NCI-H1048 (cell line): ENCODE results near the gene INF2.

Experiments used
- DNase-seq: peaks from one replicate; lab custom pipeline; 2025; lab: John Stamatoyannopoulos, UW

Gene INF2

DNA sequence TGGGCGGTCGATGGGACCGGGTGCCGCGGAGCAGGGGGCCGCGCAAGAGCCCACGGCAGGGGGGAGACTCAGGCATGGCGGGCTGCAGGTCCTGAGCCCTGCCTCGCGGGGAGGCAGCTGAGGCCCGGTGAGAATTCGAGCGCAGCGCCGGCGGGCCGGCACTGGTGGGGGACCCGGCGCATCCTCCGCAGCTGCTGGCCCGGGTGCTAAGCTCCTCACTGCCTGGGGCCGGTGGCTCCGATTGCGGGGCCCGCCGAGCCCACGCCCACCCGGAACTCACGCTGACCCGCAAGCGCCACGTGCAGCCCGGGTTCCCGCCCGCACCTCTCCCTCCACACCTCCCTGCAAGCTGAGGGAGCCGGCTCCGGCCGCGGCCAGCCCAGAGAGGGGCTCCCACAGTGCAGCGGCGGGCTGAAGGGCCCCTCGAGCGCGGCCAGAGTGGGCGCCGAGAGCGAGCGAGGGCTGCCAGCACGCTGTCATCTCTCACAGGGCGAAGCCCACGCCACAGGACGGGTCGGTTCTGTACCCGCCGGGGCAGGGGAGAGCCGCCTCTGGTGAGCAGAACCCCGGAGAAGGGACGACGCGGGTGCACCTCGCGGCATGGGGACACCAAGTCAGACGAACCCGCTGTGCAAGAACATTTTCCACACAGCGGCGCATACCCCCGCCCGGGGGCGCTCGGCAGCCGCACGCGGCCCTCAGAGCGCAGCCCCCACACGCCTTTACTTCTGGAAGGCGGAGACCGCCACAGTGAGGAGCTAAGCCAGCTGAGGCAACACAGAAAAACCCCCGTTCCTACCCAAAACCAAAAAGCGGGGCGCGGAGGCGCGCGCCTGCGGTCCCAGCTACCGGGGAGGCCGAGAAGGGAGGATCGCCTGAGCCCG, 62.4 kb downstream of the INF2 start:
- DNase-seq = no peak

DNA sequence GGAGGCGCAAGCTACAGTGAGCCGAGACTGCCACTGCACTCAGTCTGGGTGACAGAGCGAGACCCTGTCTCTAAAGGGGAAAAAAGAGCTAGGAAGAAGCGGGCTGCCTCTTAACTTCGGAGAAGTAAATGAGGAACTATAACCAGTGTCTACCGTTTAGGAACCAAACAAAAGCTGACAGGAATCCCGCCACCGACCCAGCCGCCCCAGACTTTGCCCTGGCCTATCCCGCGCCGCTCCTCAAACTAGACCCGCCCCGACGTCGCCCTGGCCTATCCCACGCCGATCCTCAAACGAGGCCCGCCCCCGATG, 63.0 kb downstream of the INF2 start:
- DNase-seq = no peak

DNA sequence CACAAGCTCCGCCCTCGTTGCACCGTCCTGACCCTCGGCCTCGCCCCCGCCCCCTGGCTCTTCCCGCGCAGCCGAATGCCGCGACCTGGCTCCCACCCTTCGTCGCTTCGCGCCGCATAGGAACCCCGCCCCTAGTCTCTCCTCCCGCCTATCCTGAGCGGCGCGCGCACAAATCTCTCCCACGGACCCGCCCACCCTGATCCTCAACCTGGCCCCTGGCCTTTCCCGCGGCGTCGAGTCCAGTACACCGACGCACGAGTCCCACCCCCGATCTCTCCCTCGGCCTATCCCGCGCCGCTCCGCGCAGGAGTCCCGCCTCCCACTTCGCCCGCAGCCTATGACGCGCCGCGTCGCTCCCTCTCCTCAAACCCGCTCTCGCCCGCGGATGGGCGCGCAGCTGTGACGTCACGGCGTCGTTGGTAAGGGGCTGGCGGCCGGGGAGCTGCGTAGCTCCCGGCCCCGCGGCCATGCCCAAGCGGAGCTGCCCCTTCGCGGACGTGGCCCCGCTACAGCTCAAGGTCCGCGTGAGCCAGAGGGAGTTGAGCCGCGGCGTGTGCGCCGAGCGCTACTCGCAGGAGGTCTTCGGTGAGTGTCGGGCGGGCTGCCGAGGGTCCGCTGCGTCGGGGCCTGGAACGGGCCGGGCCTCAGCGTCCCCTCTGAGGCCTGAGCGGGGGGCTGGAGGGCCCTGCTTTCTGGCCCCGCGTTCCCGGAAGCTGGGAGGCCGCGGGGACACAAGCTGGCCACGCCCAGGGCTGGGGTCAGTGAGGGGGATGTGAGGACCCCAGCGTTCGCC, 63.5 kb downstream of the INF2 start, which contains the start of gene SIVA1:
TSS of gene SIVA1 (plus strand) at position 413 of the 793 bp plus-strand sequence. CDS start at position 468, 55 bp downstream.
- DNase-seq = peak; percentile 100

DNA sequence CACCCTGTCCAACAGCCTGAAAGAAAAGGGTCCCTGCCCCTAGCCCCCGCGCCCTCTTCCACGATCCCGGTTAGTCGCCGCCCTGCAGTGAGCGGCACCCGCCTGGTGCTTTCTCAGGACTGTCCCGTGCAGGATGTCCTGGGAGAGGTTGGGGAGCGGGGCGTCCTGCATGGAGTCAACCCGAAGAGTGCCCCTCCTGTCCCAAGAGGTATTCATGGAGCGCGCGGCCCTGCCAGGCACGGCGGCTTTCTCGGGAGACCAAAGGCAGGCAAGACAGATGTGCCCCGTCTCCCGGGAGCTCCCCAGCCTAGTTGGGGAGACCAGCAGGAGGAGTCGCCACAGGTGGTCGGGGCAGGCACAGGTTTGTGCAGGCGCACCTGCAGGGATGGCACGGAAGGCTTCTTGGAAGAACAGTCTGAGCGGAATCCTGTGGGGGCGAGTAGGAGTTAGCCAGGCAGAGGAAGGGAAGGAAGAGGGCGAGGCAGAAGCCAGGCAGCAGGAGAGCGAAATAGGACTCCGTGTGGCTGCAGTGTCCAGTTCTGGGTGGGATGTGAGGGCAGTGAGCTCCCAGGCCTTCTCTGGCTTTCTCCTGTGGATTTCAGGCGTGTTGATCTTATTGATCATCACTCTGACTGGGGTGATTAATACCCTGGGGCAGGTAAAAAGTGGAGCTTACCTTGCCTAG, 64.3 kb downstream of the INF2 start:
- DNase-seq = no peak

DNA sequence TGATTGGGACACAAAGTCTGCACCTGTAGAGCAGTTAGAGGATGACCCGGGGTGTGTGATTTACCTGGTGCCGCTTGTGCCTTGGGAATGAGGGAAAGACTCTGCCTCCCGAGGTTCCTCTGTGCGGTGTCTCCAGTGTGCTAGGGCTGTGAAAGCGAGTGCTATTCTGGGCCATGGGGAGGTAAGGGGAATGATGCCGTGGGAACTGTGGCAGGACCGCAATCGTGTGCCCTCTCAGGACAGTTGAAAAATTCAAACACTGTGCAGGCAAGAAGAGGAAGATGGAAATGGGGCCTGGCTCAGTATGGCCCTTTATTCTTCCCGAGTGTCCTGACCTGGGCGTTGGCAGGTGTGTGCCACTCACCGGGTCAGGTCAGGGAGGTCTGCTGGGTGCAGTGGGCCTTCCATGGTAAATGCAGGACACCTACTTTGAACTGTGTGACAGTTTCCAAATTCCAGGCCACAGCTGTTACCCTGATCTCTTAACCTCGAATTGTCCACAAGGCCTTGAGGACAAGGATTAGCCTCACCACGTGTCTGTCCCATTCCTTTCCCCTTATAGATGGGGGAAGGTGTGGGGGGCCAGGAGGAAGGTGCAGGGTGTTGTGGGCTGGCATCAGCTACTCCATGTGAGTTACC, 64.9 kb downstream of the INF2 start:
- DNase-seq = no peak

DNA sequence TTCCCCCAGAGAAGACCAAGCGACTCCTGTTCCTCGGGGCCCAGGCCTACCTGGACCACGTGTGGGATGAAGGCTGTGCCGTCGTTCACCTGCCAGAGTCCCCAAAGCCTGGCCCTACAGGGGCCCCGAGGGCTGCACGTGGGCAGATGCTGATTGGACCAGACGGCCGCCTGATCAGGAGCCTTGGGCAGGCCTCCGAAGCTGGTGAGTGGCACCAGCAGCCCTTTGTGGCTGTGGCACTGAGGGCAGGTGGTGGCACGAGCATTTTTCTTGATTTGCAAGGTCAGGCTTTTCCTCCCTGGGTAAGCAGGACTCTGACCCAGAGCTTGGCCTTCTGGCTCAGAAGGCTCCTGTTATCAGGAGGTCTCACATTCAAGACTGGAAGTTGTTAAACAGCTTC, 66.2 kb downstream of the INF2 start:
- no peak for DNase-seq

DNA sequence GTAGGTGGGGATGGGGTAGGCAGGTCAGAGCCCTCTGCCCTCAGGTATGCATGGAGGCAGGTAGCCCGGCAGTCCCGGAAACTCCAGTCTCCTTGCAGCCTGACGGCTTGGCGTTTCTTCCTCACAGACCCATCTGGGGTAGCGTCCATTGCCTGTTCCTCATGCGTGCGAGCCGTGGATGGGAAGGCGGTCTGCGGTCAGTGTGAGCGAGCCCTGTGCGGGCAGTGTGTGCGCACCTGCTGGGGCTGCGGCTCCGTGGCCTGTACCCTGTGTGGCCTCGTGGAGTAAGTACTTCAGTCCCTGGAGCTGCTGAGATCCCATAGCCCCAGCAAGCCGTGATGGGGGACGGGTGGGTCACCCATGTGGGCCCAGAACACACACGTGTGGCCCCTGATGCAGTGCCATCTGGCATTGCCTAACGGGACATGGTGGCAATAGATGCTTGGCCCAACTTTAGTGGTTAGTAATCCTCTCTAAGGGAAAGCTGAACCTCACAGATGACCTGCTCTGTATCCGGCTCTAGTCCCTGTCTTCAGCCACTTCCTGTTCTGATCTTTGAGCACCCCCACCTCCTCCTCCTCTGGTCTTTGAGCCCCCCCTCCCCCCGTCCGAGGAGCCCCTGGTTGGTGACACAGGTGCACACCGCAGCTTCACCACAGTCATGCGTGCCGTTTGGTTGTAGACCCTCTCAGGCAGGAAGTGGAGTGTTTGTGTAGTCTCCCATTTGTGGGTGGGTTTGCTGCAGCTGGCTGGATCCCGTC, 67.2 kb downstream of the INF2 start:
- no peak for DNase-seq

DNA sequence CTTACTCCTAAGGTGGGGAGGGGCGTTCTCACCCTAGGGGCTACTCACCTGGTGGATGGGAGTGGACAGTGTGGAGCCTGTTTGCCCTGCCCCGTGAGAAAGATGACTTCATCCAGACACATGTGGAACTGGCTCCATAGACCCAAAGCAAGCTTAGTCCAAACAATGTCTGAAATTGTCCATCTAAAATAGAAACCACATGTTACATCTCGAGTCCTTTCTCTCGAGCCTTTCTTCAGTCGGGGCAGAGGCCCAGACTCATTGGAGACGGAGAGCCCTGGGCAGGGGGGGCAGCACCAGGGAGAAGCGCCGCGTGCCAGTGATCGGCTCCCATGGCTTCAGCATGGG, 67.8 kb downstream of the INF2 start:
- DNase-seq = no peak

DNA sequence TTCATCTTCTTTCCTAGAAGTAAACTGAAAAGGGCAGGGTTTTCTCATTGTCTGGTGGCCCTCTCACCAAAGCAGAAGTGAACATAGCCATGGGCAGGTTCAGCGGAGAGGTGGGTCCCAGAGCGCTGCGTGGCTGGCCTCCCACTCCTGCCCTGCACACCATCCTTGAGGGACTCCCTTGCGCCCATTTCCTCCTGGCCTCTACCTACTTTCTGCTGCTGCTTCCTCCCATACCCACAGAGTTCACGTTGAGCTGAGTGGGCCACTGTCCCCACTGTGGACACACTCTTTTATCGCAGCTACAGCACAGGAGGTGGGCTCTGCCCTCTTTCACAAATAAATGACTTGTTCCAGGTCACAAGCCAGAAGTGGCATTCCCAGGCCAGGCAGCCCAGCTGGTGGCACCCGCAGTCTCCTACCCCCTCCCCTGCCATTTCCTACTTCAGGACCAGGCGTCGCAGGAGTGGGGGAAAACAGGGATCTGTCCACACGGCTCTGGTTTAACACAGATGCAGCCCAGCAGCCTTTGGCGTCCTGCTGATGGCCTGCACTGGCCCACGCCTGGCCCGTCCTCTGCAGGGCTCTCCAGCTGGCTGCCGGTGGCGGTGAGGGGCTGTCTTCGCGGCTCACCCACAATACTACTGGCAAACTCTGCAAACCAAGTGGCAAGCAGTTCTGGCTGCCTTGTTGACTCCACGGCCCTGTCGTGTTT, 68.4 kb downstream of the INF2 start:
- no peak for DNase-seq

DNA sequence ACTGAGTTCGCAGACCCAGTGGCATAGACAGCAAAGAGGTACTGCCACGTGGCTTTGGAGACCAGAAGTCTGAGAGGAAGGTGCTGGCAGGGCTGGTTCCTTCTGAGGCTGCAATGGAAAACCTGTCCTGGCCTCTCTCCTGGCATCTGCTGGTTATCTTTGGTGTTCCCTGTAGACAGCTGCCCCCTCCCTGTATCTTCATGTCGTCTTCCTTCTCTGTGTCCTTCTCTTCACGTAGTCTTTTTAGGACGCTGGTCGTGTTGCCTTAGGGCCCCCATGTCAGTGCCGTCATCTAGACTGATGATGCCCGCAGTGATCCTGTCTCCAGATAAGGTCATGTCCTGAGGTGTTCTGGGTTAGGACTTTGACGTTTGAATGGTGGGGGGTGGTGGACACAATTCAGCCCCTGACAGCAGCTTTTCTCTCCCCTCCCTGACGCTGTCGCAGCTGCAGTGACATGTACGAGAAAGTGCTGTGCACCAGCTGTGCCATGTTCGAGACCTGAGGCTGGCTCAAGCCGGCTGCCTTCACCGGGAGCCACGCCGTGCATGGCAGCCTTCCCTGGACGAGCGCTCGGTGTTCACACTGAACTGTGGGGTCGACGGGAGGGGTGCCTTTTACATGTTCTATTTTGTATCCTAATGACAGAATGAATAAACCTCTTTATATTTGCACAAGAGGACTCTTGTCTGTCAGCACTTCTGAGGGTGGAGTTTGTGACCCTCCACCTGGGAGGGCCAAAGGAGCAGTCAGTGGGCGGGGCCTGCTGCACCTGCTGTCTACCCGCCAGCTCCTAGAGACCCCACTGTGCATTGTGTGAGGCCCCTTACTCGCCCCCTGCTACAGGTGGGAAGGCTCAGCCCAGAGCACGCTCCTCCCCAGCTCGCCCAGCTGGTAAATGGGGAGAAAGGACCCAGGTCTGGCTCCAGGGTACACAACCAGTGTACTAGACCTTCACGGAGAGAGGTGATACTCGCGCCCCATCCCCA, 69.9 kb downstream of the INF2 start:
- DNase-seq = no peak

DNA sequence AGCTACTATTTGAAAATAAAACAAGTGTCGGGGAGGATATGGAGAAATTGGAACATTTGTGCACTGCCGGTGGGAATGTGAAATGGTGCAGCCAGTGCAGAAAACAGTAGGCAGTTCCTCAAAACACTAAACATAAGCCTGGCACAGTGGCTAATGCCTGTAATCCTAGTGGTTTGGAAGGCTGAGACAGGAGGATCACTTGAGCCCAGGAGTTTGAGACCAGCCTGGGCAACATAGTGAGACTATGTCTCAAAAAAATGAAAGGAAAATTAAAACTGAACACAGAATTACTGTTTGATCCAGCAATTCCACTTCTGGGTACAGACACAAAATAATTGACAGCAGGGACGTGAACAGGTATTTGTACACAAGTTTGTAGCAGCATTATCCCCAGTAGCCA, 76.1 kb downstream of the INF2 start:
- no peak for DNase-seq

DNA sequence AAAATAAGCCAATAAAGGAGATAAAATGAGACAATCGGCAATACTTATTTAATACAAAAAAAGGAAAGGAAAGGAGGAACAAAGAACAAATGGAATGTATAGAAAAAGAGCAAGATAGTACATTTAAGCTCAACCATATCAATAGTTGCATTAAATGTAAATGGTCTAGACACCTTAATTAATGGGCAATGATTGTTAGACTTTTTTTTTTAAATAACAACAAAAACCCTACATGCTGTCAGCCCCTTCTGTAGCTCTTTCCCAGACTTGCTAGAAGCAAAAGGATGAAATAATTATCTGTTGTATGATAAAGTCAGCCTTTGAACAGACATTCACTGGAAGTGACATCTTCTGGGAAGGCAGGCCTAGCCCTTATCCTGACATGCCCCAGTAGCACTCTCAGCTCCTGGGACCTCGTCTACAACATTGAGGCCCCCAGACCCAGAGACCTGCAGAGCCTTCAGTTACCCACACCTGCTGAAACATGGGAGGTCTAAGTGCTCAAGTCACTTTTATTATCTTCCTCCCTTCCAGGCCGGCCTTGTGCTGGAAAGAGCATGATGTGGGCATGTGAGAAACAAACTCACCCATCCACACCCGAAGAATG, 76.9 kb downstream of the INF2 start:
- DNase-seq = no peak

DNA sequence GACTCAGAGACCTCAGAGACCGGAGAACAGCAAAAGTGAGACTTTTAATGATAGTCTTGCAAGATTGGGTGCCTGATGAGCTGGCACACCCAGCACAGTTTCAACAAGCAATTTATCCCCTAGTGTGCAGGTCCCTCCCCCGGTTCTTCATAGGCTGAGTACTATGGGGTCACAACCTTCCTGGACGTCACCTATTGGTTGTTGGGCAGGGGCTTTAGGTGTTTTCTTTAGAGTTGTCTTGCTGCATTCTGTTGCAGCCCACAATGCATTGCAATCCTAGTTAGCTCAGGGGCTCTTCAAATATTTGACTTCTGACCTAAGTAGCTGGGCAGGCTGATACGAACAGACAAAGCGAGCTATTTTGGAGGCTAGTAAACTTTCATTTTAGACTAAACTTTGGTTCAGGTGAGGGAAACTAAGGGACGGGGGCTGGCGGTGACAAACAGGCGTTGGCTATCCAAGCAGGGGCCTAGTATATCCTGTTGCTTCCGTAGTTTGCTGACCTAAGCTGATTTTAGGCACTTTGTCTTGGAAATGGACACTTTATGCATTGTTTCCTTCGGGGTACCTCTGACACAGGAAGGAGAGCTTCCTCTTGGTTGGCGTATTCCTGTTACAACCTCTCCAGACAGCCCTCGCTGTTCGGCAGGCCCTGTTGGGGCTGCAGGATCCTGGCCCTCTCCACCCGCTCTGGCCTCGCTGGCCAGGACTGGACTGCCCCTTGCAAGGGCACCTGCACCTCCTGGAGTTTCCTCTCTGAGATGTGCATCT, 77.6 kb downstream of the INF2 start:
- no peak for DNase-seq

DNA sequence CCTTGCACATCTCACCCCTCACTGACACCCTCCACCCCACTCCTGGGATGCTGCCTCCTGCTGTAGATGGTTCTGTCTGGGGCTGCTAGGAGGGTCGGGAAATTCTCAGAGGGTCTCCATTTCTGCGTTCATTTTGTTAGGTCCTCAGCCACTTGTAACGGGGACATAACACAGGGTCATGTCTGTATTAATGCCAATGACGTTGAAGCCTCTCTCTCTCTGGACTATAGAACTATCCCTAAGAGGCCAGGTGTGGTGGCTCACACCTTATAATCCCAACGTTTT, 78.2 kb downstream of the INF2 start:
- no peak for DNase-seq

DNA sequence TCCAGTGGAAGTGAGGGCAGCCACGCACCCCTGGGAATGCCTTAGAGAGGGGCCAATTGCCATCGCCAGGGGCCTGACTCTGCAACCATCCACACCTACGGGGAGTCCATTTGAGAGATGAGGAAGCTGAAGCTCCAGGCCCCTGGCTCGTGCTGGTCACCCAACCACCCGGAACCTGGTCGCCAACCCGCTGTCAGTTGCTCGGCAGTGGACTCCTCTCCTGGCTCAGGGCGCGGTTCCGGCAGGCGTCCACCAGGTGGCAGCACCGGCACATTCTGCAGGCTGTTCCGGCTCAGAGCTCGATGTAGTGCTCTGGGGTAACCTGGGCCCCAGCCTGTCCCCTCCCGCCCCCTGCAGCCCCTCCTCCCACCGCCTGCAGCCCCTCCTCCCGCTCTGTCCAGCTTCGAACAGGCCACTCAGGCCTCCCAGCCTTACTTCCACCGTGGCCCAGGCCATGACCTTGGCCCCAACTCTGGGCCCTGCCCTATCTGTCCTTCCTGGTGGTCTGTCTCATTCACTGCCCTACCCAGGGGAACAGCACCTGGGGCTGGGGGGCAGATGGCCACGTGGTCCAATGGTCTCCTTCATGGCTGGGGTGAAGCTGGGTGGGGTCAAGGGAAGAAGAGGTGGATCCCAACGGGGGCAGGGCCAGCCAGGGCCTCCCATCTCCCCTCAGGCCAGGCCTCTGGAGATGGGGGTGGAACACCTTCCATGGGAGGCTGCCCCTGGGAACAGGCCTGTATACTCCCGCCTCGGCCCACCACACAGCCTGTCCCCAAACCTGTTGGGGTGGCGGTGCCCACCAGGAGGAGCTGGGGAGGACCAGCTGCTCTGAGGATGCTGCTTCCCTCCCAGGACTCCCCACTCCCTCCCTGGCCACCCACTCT, 79.3 kb downstream of the INF2 start:
- DNase-seq = peak; percentile 34

DNA sequence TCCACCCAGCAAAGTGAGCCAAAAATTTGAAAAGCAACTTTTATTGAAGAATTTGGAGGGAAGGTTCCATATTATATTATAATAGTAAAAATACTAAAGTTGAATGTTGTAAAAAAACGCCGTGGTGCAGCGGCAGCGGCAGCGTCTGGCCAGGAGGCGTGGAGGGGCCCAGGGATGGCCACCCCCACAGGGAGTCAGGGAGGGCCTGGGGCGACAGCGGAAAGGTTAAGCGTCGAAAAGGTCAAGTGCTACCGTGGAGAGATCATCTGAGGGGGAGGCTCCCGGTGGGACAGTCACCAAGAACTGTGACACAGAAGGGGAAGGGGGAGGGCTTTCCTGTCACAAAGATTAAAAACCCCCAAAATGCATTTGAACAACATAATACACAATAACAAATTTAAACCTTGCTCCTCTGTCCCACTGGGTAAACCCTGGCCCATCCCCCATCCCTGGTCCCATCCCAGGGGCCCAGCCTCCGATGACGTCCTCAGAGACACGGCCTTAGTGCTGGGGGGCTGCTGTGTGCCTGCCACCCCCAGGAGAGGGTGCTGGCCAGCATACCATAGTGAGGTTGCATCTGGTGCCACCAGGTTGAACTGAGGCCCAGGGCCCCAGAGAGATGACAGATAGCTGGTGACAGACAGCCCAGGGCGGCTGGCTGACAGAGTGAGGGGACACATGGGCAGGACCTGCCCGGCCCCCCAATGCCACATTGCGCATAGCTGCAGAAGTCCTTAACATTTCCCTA, 80.1 kb downstream of the INF2 start:
- no peak for DNase-seq

DNA sequence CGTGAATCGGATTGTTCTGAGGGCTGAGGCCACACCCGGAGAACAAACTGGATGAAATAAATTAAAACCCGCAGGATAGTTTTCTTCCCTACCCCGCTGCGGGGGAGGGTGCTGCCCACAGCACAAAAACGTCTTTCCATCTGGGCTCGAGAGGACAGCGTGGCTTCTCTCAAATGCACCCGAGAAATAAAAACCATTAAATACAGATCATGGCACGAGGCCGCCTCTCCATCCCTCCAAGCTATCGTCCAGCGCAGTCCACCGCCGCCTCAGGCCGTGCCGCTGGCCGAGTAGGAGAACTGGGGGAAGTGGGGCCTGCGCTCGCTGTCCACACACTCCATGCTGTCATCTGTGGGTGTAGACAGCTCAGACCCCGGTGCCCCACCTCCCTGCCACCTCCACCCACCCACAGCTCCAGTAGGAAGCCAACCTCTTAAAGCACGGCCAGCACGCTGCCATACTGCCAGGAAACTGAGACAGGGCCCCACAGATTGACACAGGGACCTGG, 80.7 kb downstream of the INF2 start:
- DNase-seq = no peak
